NCI-H187 treated with DMSO at 0.1 percent for 48 hours (cell line): ENCODE data around the gene GALNT18.
A peak's percentile ranks its signal among the peaks of the same experiment; 100 is the strongest.

Experiments used
- DNase-seq: peaks from one replicate; lab custom pipeline; 2025; lab: John Stamatoyannopoulos, UW

Gene GALNT18

DNA sequence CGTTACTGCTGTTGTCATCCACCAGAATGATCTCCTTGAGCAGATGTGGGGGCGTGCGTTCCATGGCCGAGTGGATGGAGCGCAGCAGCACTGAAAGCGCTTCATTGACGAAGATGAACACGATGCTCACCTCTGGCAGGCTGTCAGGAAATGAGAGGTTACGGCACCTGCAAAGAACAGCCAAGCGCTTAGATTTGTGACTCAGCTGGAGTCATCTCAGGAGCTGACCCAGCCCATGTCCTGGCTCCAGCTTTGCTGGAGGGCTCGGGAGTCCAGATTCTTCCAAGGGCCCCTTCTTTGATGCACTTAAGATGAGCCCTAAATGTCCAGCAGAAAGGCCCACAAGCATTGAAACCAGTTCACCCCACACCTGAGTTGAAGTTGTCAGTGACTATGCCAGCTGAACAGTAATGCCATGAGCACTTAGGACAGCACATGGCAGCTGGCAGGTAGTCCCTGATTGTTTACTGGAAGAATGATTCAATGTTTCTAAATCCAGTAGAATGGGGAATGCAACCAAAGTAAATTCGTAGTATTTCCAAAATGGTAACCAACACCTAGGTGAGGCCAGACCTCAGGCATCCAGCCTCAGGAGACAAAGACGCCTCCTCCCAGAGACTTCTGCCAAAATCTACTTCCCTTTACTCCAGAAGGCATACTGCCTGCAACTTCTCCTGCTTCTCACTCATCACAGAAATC, 189.0 kb downstream of the GALNT18 start:
- no peak for DNase-seq

DNA sequence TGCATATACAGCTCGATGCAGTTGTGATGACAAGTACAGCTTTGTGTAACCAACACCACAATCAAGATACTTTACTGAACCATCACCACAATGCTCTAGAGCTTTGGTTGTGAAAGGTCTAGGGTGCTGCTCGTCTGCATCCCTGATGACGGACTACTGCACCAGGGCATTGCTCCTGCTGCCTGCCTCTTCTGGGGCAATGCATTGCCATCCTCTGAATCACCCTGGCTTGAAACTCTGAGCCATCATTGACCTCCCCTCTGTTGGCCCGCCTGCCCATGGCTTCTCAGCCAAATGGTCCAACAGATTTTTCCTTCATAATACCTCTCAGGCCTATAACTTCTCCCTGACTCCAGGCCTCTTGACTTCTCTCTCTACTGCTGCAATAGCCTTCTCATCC, 191.4 kb downstream of the GALNT18 start:
- DNase-seq: no peak

DNA sequence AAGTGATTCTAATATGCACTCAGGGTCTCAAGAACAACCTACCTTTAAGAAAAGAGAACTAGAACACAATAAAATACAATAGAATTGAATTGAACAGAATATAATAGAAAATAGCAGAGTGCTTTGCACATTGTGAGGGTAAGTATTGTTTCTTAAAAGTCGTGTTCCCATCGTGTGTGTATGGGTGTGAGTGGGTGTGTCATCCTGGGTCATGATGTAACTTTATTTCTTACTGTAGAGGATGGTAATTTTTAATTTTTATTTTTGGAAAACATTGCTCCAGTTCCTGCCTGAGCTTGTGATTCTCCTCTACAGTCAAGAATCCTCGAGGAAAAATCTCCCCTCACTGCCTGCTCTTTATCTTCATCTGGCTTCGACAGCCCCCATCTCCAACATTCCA, 193.1 kb downstream of the GALNT18 start:
- no peak for DNase-seq

DNA sequence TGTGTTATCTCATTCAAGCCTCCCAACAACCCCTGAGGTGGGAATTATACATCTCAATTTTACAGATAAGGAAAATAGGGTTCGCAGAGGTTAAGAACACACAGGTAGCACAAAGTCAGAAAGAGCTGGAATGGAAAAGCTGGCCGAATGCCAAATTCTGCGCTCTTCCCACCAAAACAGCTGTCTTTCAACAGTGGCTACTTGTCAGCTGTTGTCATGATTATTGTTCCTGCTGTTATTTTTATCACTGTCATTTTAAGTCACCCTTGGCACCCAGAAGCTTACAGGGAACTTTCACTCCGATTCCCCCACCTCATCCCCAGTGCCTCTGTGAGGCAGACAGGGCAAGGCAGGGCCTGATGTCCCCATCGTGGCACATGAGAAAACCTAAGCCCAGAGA, 194.3 kb downstream of the GALNT18 start:
- DNase-seq: no peak

DNA sequence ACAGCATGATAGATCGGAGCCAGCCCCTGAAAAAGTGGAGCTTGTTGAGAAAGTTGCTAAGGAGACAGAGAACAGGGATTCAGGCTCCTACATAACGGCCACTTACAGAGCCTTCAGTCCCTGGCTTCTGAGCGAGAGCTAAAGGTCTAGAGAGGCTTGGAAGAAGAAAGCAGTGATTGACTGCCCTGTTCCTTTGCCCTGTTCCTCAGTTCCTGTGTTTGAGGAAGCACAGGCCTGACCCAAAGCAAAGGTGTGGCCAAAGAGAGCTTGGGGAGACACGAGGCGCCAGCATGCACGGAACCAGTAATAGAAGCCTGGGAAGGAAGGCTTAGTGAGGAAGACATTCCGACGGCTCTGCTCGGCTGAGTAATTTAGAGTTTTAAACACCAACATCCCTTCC, 194.7 kb downstream of the GALNT18 start:
- DNase-seq: no peak

DNA sequence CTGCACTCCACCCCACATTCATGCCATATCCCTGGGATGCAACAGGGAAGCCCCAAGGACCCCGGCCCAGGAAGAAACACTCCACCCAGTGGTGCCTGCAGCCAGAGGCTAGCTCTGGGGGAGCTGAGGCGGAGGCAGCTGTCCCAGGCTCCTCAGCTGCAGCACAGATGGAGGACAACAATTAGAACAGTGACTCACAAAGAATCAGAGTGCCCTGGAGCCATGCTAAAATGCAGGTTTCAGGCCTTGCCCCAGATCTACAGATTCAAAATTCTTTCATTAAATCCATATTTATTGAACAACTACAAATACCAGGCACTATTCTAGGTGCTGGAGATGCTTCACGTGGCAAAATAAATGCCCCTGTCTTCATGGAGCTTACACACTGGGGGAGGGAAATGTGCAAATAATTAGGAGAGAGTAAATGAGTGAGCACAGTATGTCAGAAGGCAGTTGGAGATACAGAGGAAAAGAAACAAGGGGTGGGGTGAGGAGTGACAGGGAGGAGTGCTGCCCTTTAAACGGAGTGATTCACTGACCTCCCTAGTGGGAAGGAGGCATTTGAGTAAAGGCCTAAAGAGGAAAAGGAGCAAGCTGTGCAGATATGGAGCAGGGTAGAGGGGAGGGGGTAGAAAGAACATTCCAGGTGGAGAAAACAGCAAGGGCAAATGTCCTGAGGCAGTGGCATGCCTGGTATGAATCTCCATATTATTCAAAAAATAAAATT, 195.4 kb downstream of the GALNT18 start:
- DNase-seq: no peak

DNA sequence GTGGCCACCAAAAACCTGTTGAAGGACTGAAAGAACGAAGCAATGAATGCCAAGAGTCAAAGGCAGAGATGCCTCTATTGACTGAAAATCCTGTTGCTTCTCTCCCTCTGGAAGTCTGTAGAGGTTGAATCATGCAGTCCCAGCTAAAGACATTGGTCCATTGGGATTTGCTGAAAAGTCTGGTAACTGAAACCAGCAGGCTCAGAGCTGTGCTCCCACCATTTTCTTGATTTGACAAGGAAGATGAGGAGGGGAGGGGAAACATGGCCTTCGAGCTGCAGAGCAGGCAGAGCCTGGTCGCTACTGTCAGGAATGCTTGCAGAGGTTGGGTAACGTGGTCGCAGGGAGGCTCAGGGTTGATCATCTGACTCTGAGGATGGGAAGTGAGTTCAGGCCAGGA, 196.0 kb downstream of the GALNT18 start:
- no peak for DNase-seq

DNA sequence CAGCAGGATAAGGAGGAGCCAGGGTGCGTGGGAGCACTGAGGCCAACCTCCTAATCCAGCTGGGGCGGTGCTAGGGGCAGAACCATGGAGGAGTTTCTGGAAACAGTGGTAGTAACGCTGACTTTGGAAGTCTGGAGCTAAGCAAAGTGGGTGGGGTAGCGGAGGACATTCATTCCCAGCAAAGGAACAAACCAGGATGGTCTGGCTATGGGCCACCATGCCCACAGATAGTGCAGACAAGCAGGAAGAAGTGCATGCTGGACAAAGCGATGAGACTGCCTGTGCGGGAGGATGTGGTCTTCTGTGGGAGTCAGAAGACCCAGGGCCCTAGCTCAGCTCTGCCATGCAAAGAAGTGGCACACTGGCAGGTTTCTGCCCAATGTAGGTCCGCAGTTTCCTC, 197.1 kb downstream of the GALNT18 start:
- no peak for DNase-seq

DNA sequence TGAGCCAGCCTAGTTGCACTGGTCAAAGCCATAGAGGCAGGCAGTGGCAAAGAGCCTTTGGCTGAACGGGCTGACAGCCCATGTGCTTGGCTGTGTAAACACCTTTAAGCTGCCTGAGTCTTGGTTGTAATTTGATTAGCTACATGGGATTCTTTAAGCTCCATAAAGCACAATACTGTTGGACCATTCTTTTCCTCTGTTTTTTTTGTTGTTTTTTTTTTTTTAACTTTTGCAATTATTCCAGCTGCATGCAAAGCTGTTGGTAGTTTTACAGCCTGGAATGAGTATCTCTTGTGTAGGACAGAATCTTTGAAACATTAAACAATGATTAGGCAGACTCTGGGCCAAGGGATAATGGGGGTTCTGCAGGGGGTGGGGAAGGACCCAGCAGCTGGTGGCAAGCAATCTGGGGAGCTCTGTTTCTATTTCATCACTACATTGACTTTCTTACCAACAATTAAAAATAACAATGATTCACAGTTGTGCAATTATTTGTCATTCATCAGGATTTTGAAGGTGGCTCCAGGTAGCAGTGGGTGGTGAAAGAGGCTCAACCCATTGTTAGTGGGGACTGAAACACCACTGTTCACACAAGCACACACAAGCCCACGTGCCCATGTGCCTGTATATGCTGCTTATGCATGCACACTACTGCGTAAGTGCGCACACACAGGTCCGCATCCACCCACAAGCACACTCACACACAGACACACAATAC, 199.2 kb downstream of the GALNT18 start:
- DNase-seq: no peak

DNA sequence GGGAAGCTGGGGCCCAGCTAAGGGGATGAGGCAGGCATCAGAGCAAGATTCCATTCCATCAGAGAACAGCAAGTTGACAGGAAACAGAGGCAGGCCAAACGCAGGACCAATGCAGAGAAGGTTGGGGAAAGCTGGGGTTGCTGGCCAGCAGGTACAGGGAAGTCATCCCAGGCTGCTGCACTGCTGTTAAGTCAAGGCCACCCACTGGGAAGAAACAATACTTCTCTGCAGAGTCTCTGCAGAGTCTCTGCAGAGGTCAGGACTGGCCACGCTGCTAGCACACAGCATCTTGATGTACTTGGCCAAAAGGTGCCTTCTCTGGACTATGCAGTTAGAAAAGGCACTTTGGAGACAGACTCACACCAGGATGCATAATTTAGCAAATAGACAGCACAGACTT, 200.3 kb downstream of the GALNT18 start:
- DNase-seq: no peak

DNA sequence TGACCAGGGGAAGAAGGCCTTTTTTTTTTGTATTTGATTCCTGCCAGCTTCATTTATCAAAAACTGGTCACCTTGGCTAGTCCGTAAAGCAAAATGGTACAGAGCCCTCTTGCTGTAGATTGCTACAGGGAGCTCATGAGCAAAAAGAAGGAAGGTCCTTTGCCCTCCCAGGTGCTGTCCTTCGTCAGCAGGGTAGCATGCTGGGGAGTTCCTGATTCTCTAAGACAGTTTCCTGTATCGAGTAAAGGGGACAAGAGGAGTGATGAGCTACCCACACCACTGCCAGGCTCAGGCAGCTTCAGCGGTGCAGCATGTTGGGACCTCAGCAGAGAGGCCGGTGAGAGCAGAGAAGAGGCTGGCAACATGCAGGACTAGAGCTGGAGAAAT, 200.9 kb downstream of the GALNT18 start:
- DNase-seq: no peak

DNA sequence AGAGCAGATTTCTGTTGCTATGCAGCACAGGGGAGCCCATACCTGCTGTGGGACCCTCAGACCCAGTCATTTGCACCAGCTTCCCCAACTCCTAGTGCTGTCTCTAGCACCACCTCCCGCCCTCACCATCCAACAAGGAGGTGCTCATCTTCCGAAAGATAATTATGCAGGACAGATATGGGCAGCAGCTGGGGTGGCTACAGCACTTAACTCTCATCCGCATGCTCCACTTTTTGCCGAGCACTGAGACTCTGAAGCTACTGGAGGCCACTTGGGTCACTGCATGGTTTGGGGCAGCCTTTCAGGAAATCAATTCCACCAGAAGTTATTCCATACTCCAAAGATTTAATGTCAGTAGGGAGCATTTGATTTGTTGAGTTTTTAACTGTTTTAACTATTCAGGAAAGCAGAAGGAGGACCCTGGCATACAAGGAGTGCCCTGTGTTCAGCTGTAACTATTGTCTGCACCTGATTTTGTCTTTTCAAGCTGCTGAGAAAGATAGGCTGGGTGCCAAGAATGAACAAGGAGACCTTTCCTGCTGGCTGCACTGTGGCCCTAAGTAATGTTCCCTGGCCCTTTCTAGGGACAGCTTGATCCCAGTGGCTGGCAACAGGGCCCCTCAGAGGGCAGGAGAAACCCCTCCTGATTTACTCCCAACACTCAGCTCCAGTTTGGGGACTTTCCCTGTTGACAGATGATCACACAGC, 201.5 kb downstream of the GALNT18 start:
- no peak for DNase-seq

DNA sequence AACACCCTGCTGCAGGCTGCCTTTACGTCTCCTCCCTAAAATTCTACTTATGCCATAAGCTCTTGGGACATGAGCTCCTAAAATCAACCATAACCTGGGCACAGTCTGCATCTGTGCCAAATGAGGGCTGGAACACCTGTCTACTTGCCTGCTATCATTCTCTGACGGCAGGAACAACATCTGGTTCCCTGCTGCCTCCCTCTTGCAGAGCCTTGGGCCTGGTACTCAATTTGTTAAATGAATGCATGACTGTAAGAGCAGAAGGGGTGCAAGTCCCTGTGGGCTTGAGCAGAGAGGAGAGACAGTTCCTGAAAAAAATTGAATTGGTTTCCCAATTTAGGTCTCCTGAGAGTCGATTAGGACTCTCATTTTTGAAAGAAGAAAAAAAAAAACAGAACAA, 202.1 kb downstream of the GALNT18 start:
- no peak for DNase-seq

DNA sequence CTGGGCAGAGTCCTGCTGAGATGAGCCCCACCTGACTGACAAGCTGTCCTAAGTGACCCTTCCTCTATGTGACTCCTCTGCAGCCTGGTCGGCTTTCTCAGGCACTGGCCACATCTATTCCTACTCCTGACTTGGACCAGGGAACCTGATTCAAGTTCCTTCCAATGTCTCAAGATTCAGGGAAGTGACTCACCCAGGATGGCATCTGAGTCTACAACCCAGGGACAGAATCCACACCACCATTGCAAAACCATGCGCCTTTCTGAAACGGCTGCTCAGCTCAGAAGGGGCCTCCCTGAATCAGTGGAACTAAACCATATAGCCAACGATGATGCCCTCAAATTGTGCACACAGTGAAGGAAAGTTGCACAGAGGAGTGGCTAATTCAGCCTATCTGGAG, 204.9 kb downstream of the GALNT18 start:
- no peak for DNase-seq

DNA sequence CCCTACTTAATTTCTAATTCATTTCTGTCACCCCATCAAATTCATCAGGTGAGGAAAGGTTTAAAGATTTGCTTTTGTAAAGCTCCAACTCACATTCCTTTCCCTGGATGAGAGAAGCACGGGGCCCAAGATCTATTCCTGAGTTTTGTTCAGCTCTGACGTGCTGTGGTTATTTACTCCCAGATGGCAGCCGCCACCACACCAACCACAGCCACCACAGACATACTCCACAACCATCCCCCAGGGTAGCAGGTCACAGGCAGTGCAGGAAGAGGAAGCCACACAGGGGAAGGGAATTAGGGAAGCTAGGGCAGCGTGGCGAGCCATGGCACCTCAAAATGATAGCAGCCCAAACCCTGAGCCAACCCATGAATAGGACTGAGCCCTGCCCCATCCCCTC, 205.3 kb downstream of the GALNT18 start:
- DNase-seq: no peak

DNA sequence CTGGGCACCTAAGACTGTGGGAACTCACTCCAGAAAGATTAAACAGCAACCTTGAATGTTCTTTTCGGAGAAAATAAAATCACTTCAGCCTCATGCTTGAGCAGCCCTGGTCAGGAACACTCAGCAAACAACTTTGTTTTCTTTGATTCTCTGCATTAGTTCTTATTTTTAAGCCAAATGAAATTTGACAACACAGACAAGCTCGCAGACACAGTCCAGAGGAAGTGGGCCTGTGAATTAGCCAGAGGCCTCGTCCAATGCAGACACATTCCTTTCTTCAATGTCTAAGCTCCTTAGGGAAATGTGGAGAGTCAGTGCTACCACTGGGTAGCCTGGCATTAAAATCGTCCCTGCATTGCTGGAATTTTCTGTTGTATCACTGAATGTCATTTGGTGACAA, 205.9 kb downstream of the GALNT18 start:
- no peak for DNase-seq

DNA sequence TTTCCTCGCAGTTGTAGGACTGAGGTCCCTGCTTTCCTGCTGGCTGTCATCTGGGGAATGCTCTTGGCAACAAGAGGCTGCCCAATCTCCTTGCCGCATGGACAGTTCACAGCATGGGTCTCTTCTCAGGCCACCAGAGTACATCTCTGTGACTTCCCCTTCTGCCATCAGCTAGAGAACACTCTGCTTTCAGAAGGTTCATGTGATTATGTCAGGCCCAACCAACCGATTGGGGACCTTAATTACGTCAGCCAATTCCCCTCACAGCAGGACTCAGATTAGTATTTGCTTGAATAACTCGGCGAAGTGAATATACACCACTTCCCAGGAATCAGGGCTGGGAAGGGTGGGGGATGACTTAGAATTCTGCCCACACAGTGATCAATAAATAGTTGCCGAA, 206.8 kb downstream of the GALNT18 start:
- DNase-seq: no peak

DNA sequence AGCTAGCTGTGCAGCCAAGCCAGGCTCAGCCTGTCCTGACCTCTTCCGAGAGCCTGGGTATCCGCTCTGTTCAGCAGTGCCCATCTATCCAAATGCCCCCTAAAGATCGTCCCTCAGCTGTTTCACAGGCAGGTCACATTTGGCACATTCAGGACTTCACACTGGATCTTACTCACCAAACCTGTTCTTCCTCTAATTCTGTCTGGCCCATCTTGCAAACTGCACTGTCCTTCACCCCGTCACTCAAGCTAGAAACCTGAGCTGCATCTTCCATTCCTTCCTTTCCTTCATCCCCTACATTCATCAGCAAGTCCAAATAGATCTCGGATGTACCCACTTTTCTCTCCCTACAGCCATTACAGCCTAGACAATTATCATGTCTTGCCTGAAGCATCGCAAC, 208.0 kb downstream of the GALNT18 start:
- DNase-seq: no peak

DNA sequence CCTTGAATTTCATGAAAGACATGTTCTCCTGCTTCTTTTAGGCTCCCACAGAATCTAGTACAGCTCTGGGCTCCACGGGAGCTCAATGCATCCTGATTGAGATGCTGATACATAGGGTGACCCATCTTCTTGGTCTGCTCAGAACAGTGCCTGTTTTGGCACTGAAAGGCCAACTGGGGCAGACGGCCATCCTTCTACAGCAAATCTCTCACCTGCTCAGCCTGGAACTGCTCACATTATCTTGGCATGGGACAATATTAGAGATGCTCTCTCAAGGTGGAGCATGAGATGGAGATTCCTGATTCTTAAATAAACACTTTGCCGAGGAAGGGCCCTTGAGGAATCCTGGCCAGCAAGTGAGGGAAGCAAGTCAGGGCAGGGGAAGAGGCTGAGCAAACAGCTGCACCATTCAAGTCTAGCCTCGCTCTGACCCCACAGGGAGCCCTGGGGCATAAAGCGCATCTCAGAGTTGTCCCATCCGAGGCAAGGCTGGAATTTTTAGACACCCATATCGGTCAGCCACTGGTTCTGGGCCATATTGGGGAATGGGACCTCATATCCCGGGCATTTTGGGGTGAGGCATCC, 210.3 kb downstream of the GALNT18 start:
- DNase-seq: no peak

DNA sequence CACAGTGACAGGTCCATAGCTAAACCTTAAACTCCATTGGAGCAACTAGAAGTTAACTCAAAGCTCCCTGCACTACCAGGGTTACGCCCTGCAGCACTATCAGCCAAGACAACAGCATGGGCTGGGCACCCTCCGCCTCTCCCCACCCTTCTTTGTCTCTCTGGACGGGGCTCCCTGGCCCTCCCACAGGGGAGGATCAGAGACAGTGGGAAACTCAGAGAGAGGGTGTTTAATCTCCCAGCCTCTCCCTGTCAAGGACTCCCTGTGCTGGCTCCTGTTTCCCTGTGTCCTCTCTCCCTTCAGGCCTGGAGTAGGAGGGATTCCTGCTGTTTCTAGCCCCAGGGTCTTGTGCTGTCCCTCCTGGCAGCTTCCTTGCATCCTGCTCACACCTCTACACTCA, 211.9 kb downstream of the GALNT18 start:
- DNase-seq: peak; percentile 39

DNA sequence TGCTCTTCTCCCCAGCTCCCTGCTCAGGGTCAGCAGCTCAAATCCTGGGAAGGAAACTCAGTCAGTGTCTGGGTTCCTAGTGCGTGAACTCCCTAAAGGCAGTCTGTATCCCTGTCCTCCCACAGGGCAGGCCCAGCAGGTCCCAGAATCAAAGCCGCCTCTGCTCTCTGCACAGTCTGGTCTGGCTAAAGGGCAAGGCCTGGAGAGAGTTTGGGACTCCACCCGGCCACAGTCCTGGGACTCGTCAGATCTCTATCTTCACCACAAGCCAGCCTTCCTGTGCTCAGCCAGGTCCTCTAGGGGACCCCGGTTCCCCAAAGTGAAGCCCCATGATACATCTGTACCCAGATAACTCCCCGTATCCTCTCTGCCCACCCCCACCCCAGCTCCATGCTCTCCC, 212.6 kb downstream of the GALNT18 start:
- no peak for DNase-seq
